HG02759 (cell line): Measurements from ENCODE around the gene FZD8.

Source experiments
- ATAC-seq: cut with Tn5 transposase; IDR thresholded peaks from one replicate; pipeline ENCODE4 v1.9.1; 2021; ENCODE audit warnings: mild to moderate bottlenecking, moderate library complexity; ENCODE audit not compliant: unreplicated experiment

Gene FZD8

DNA sequence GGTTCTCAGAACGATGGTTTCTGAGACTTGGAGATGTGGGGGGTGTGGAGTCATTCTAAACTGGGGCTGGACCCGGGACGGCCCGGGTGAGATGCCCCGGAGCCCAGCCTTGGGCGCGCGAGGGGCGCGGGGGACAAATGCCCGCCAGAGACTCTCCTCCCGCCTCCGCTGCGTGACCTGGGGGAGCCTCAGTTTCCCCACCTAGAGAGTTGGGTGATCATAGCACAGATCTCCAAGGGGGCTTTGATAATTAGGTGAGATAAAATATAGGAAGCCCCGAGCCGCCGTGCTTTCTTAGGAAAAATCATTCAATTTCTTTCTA, 658 bp upstream of the FZD8 start:
- no peak for ATAC-seq

- ATAC-seq, result peak; percentile 28
Measured at GRCh38 chr10:35641676-35642034, 441 bp downstream of the FZD8 start.

- ATAC-seq, result peak; percentile 36
Measured at GRCh38 chr10:35640951-35641675, 983 bp downstream of the FZD8 start.

- peak; percentile 44 for ATAC-seq
Measured at GRCh38 chr10:35640474-35640873, 1.6 kb downstream of the FZD8 start.

GRCh38 chr10:35639728-35640401, 2.2 kb downstream of the FZD8 start:
- no peak for ATAC-seq

DNA sequence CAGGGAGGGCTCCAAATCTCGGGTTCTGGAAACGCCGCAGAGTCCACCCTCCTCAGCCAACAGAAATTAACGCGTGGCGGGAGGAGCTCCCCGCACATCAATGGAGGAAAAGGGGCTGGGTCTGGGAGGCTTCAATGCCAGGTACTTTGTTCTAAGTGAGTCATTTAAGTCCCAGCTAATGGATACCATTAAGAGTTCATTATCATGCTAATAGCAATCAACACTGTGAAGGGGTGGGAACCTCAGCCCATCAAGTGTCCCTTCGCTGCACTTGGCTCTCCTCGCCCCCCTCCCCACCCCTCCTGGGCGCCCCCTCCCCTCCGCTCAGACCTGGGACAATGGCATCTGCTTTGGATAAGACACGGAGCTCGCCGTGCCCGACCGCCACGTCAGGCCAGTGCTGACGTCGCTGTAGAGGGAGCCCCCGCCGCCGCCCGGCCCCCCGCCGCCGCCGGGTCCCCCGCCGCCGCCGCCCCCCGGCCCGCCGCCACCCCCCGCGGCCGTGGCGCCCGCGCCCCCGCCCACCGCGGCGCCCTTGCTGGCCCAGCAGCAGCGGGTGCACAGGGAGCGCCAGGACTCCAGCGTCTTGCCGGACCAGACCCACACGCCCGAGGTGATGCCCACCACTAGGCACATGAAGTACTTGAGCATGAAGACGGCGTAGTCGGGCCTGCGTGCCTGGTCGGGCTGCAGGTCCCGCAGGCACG, 2.9 kb downstream of the FZD8 start:
- no peak for ATAC-seq

GRCh38 chr10:35638101-35638500, 4.0 kb downstream of the FZD8 start:
- ATAC-seq, result no peak

GRCh38 chr10:35637462-35637861, 4.6 kb downstream of the FZD8 start:
- no peak for ATAC-seq

DNA sequence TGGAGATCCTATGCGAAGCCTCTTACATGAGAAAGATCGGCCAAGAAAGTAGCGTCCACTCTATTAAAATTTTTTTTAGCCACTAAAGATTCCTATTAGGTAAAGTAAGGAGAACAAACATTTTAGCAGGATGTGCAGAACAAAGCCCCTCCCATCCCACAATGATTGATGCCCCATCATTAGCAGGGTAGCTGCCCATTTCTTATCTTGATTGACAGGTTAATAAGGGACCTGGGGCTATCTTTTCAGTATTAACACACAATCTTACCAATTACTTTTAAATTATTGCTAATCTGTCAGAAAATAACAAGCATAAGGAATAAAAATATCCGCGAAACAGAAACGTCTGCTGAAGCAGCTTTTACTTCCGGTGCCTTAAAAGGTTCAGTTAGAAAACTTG, 5.1 kb downstream of the FZD8 start:
- ATAC-seq, result no peak

- peak; percentile 81 for ATAC-seq
Measured at GRCh38 chr10:35635576-35635975, 6.5 kb downstream of the FZD8 start.

DNA sequence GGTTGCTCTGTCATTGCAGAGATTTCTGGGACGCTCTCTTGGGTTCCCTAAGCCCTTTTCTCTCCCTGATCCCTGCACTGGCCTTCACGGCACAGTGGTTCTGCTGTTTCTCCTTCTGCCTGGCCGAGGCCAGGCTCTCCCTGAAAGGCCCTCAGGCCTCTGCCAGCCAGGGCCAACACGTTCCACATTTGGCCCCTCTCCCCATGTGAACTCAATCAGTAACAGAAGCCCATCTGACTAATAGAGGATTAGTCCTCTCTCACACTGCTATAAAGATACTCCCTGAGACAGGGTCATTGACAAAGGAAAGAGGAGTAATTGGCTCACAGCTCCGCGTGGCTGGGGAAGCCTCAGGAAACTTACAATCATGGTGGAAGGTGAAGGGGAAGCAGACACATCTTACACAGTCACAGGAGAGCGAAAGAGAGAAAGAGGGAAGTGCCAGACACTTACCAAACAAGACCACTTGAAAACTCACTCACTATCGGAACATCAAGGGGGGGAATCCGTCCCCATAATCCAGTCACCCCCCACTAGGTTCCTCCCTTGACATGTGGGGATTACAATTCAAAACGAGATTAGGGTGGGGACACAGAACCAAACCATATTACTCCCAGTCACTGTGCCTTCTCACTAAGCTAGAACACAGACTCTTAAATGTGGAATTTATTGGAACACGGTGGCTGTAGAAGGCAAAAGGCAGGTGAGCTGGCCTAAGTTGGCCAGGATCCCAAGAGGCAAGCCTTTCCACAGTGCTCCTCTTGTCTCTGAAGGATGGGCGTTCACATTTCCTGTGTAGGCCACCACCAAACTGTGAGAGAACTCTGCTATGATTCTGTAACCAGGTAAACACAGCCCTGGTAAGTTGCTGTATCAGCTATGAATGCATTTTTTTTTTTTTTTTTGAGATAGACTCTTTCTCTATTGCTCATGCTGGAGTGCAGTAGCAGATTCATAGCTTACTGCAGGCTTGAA, 8.8 kb downstream of the FZD8 start:
- ATAC-seq, result no peak

GRCh38 chr10:35632027-35632426, 10.1 kb downstream of the FZD8 start:
- ATAC-seq, result no peak

- ATAC-seq, result no peak
Measured at GRCh38 chr10:35631404-35631803, 10.7 kb downstream of the FZD8 start.

GRCh38 chr10:35626971-35627507, 15.1 kb downstream of the FZD8 start:
- ATAC-seq, result no peak

DNA sequence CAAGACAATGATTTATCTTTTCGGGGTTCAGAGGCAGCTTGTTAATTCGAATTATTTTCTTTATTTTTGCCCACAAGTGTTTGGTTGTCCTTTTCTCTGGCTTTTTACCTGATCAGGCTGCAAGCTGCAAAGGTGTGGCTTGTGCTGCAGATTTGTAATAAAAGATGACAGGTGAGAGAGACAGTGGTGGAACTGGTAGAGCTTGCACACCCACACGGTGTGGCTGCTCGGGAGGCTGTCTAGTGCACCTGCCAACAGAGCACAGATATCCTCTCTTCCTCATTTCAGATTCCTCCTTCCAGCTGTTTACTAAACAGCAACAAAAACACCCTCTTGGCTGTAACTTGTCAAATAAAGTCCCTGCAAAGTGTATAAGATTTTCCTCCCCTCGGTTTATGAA, 27.8 kb downstream of the FZD8 start:
- ATAC-seq, result no peak

- no peak for ATAC-seq
Measured at GRCh38 chr10:35613597-35614226, 28.4 kb downstream of the FZD8 start.

DNA sequence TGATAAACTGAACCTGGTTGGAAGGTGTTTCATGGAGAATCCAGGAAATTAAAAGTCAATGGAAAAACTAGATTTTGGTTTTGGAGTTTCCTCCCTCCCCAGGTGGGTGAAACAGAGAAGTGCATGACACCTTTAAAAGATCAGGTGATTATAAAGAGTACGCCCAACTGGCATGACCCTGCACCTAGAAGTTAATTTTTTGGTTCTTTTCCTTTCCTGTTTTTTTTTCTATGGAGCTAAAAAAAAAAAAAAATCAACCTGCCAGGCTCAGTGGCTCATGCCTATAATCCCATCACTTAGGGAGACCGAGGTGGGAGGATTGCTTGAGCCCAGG, 29.0 kb downstream of the FZD8 start:
- ATAC-seq, result no peak

DNA sequence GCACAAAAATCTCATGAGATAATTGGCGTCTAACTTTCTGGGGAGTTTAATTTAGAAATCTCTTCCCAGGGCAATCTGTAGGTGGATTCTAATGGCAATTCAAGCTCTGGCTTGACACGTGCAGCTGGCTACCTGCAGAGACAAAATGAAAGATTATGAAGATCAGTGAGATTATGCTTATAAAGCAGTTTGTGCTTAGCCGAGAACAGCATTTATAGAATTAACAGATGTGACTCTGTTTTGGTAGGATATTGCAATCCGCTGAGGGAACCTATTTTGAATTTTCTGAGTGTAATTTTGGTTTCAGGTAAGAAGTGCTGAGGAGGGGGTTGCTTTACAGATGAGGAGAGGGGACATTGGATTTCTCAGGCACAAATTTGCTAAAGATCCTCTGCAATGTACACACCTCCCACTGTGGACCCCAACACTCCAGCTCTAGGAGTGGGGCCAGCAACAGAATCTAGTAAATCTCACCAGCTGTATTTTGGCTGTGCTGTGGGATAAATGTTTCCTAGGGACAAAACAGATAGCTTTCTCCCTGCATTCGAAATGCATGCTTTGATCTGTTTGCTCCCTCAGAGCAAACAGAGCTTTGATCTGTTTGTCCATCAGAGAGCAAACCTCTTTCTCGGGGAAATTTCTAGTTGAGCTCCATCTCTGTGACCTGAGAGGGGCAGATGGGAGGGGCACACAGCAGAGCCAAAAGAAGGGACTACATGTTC, 29.6 kb downstream of the FZD8 start:
- ATAC-seq, result no peak

GRCh38 chr10:35611750-35612149, 30.3 kb downstream of the FZD8 start:
- no peak for ATAC-seq

DNA sequence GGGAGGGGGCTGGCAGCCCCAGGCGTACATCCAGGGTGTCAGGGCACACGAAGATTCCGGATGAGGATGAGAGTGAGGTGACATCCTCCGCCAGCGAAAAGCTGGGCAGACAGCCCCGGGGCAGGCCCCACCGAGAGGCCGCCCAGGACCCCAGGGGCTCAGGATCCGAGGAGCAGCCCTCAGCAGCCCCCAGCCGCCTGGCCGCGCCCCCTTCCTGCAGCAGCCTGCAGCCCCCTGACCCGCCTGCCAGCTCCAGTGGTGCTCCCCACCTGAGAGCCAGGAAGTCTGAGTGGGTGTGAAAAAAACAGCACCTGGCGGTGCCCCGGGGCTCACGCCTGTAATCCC, 33.8 kb downstream of the FZD8 start:
- no peak for ATAC-seq
